HEK293 (cell line): Measurements from ENCODE around the gene MAML3.

ENCODE experiments used
- ATF2 ChIP-seq: fragments of 450-650 bp; formaldehyde crosslinking; IDR thresholded peaks from 2 replicates; pipeline ENCODE4 v1.5.1; 2016; ENCODE audit warnings: missing biosample characterization, missing genetic modification characterization, low read depth
- GLI4 ChIP-seq: fragments of 450-650 bp; formaldehyde crosslinking; IDR thresholded peaks from 2 replicates; pipeline ENCODE4 v1.5.1; 2016; ENCODE audit warnings: missing biosample characterization, missing genetic modification characterization
- INSM2 ChIP-seq: fragments of 450-650 bp; formaldehyde crosslinking; IDR thresholded peaks from 2 replicates; pipeline ENCODE4 v1.5.1; 2016; ENCODE audit warnings: missing biosample characterization, missing genetic modification characterization
- OVOL3 ChIP-seq: fragments of 450-650 bp; formaldehyde crosslinking; IDR thresholded peaks from 2 replicates; pipeline ENCODE4 v1.5.1; 2016; ENCODE audit warnings: missing biosample characterization, missing genetic modification characterization
- PBX3 ChIP-seq: sonication (generic); formaldehyde crosslinking; IDR thresholded peaks from 2 replicates; pipeline ENCODE4 v1.8.1; 2022; ENCODE audit warnings: mild to moderate bottlenecking, moderate library complexity, missing genetic modification reagents
- SP7 ChIP-seq: fragments of 450-650 bp; formaldehyde crosslinking; IDR thresholded peaks from 2 replicates; pipeline ENCODE4 v1.5.1; 2016; ENCODE audit warnings: missing biosample characterization, missing genetic modification characterization
- TSHZ1 ChIP-seq: fragments of 450-650 bp; formaldehyde crosslinking; IDR thresholded peaks from 2 replicates; pipeline ENCODE4 v1.5.1; 2016; ENCODE audit warnings: missing biosample characterization, missing genetic modification characterization, borderline replicate concordance
- ZBTB20 ChIP-seq: fragments of 450-650 bp; formaldehyde crosslinking; IDR thresholded peaks from 2 replicates; pipeline ENCODE4 v1.5.1; 2016; ENCODE audit warnings: missing biosample characterization, missing genetic modification characterization
- ZNF148 ChIP-seq: fragments of 450-650 bp; formaldehyde crosslinking; IDR thresholded peaks from 2 replicates; pipeline ENCODE4 v1.5.0; 2017; ENCODE audit warnings: missing biosample characterization, missing genetic modification characterization, borderline replicate concordance
- ZNF155 ChIP-seq: fragments of 450-650 bp; formaldehyde crosslinking; IDR thresholded peaks from 2 replicates; pipeline ENCODE4 v1.5.1; 2016; ENCODE audit warnings: missing biosample characterization, missing genetic modification characterization
- ZNF175 ChIP-seq: fragments of 450-650 bp; formaldehyde crosslinking; IDR thresholded peaks from 2 replicates; pipeline ENCODE4 v1.5.1; 2016; ENCODE audit warnings: missing biosample characterization, missing genetic modification characterization
- ZNF221 ChIP-seq: fragments of 450-650 bp; formaldehyde crosslinking; IDR thresholded peaks from 2 replicates; pipeline ENCODE4 v1.5.1; 2017; ENCODE audit warnings: missing biosample characterization, missing genetic modification characterization, borderline replicate concordance
- ZNF274 ChIP-seq, 2 experiments: fragments of 200-500 bp in 1 of 2; fragments of 450-650 bp in 1 of 2; sonication (Bioruptor generic) in 1 of 2; formaldehyde crosslinking in 1 of 2; IDR thresholded peaks; 2 replicates each; pipeline versions ENCODE4 v1.5.1 to v1.6.1; 2014 to 2016; ENCODE audit warnings: borderline replicate concordance in 1 of 2, inconsistent platforms in 1 of 2, low read length in 1 of 2, missing biosample characterization in 1 of 2, missing genetic modification characterization in 1 of 2
- ZNF302 ChIP-seq: fragments of 450-650 bp; formaldehyde crosslinking; IDR thresholded peaks from 2 replicates; pipeline ENCODE4 v1.5.1; 2016; ENCODE audit warnings: missing biosample characterization, missing genetic modification characterization, low read depth
- ZNF311 ChIP-seq: fragments of 450-650 bp; formaldehyde crosslinking; IDR thresholded peaks from 2 replicates; pipeline ENCODE4 v1.5.1; 2017; ENCODE audit warnings: missing biosample characterization, missing genetic modification characterization, borderline replicate concordance
- ZNF513 ChIP-seq: fragments of 450-650 bp; IDR thresholded peaks from 2 replicates; pipeline ENCODE4 v1.5.1; 2018; ENCODE audit warnings: missing biosample characterization, missing genetic modification characterization
- ZNF585B ChIP-seq: fragments of 450-650 bp; formaldehyde crosslinking; IDR thresholded peaks from 2 replicates; pipeline ENCODE4 v1.5.1; 2016; ENCODE audit warnings: missing biosample characterization, missing genetic modification characterization
- ZNF610 ChIP-seq: fragments of 450-650 bp; formaldehyde crosslinking; IDR thresholded peaks from 2 replicates; pipeline ENCODE4 v1.5.1; 2016; ENCODE audit warnings: missing biosample characterization, missing genetic modification characterization, borderline replicate concordance
- ZNF626 ChIP-seq: fragments of 450-650 bp; sonication (Bioruptor Pico); formaldehyde crosslinking; IDR thresholded peaks from 2 replicates; pipeline ENCODE4 v1.5.1; 2018; ENCODE audit warnings: missing biosample characterization, missing genetic modification characterization, inconsistent platforms
- ZNF654 ChIP-seq: fragments of 450-650 bp; formaldehyde crosslinking; IDR thresholded peaks from 2 replicates; pipeline ENCODE4 v1.5.1; 2016; ENCODE audit warnings: low read depth, missing biosample characterization, missing genetic modification characterization
- ZNF658 ChIP-seq: fragments of 450-650 bp; formaldehyde crosslinking; IDR thresholded peaks from 2 replicates; pipeline ENCODE4; 2016; ENCODE audit warnings: missing biosample characterization, missing genetic modification characterization
- ZNF670 ChIP-seq: fragments of 450-650 bp; formaldehyde crosslinking; IDR thresholded peaks from 2 replicates; pipeline ENCODE4 v1.5.1; 2016; ENCODE audit warnings: missing biosample characterization, missing genetic modification characterization, low read depth
- ZNF777 ChIP-seq: fragments of 450-650 bp; formaldehyde crosslinking; IDR thresholded peaks from 2 replicates; pipeline ENCODE4 v1.5.1; 2017; ENCODE audit warnings: missing biosample characterization, missing genetic modification characterization, borderline replicate concordance
- ZSCAN16 ChIP-seq: fragments of 450-650 bp; formaldehyde crosslinking; IDR thresholded peaks from 2 replicates; pipeline ENCODE4 v1.5.1; 2016; ENCODE audit warnings: missing biosample characterization, missing genetic modification characterization

MAML3 gene

GRCh38 chr4:140049024-140049848 is 104.7 kb downstream of the MAML3 start (continued):
- TF ChIP-seq ATF2 (no peak), ZNF221 (no peak), ZNF585B (tag by site-specific recombination) (no peak), INSM2 (tag by site-specific recombination) (no peak), ZNF302 (no peak), ZNF777 (tag by site-specific recombination) (no peak), ZNF513 (no peak), OVOL3 (tag by site-specific recombination) (no peak), ZBTB20 (no peak), ZNF626 (no peak), TSHZ1 (tag by site-specific recombination) (no peak), SP7 (tag by site-specific recombination) (no peak), ZNF155 (no peak), ZNF658 (no peak), ZNF654 (tag by site-specific recombination) (no peak), ZNF610 (no peak), ZSCAN16 (tag by site-specific recombination) (no peak), ZNF311 (tag by site-specific recombination) (no peak), ZNF670 (tag by site-specific recombination) (no peak), GLI4 (tag by site-specific recombination) (no peak), ZNF175 (tag by site-specific recombination) (no peak), PBX3 (CRISPR knock-in tag) (no peak), ZNF148 (tag by site-specific recombination) (no peak), ZNF274 (IDR thresholded peaks at IDR 0.05; ENCODE audit: low read length) (no peak), ZNF274 (tag by site-specific recombination; IDR thresholded peaks at IDR 0.05; ENCODE audit: borderline replicate concordance) (no peak)
